Activated CD4-positive, alpha-beta T cell treated with anti-CD3 and anti-CD28 coated beads, Interleukin-2, amount 10 ng/mL, durations not matched to agents 24 days and 14 days (primary cell): ENCODE measurements around the gene TSR3. TPM values are rescaled to one million over a fixed set of nuclear protein-coding genes. Genes with fewer than 3 reads are reported as not detected.

ENCODE experiments used
- DNase-seq: peaks from one replicate; pipeline ENCODE4 v3.0.0; 2022
- H3K27ac Mint-ChIP-seq: one replicate; pipeline ENCODE4 v1.8.0; 2022; ENCODE audit warnings: mild to moderate bottlenecking, mixed read lengths
- H3K27me3 Mint-ChIP-seq: one replicate; pipeline ENCODE4 v1.8.0; 2022; ENCODE audit warnings: mixed read lengths
- H3K36me3 Mint-ChIP-seq: one replicate; pipeline ENCODE4 v1.8.0; 2022; ENCODE audit warnings: low read depth, mild to moderate bottlenecking, mixed read lengths
- H3K4me1 Mint-ChIP-seq: one replicate; pipeline ENCODE4 v1.8.0; 2021; ENCODE audit warnings: mixed read lengths
- H3K4me3 Mint-ChIP-seq: one replicate; pipeline ENCODE4 v1.8.0; 2022; ENCODE audit warnings: mild to moderate bottlenecking, moderate library complexity, mixed read lengths
- H3K9me3 Mint-ChIP-seq: one replicate; pipeline ENCODE4 v1.8.0; 2021; ENCODE audit warnings: mixed read lengths
- intact Hi-C: fragments of 100-400 bp; cut with micrococcal nuclease; formaldehyde crosslinking; loops from one replicate; pipeline ENCODE4 v1.15.1; 2023
- total RNA-seq: library from RNA; stranded (reverse); gene quantifications from 2 replicates; pipeline ENCODE4 v1.2.3, GENCODE V29; 2022

The TSR3 gene
- total RNA-seq, 1 donor from 2014 or later, result 88.2 TPM

DNA sequence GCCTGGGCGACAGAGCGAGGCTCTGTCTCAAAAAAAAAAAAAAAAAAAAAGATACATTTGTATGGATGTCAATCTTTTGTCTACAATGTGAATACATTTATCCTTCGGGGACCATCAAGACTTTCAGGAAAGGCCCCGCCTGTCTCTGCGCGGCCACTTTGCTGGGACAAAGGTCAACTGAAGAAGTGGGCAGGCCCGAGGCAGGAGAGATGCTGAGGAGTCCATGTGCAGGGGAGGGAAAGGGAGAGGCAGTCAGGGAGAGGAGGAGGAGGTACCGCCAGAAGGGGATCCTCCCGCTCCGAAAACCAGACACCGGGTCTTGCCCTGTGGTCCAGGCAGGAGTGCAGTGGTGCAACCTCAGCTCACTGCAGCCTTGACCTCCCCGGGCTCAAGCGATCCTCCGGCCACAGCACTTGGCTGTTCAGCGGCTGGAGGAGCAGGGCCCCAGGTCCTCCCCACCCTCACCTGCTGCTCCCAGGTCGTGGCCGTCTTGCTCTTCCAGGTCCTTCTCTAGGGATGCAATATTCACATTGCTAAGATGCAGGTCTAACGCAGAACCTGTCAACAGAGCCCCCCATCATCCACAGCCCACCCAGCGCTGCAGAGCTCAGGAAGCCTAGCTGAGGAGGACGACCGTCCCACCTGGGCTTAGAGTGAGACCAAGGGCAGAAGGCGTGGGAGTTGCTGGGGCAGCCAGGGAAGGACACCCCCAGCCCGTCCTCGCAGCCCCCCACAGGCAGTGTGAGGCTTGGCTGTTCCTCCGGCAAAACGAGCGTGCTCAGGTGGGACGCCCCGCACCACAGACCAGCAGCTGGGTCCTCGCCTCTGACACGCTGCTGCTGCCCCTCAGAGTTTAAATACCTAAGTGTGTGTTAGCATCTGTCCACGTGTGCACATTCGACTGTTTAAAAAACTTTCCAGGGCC, 19.6 kb upstream of the TSR3 start:
- no peak for DNase-seq
- H3K4me1 Mint-ChIP-seq, result no peaks in the 10 kb centered on the region
- H3K9me3 Mint-ChIP-seq, result no peaks in the 10 kb centered on the region
- no peak overlapping the region for H3K27ac Mint-ChIP-seq
- peaks cover 10% of the 10 kb centered on the region for H3K36me3 Mint-ChIP-seq
- H3K4me3 Mint-ChIP-seq, result no peak overlapping the region
- no peaks in the 10 kb centered on the region for H3K27me3 Mint-ChIP-seq
- intact Hi-C loops, result no loop called here

GRCh38 chr16:1367486-1368174, 16.0 kb upstream of the TSR3 start:
- intact Hi-C loops, result no loop called here
- peaks cover 2% of the 10 kb centered on the region for H3K4me1 Mint-ChIP-seq
- no peaks in the 10 kb centered on the region for H3K9me3 Mint-ChIP-seq
- peaks cover 23% of the 10 kb centered on the region for H3K36me3 Mint-ChIP-seq
- H3K27ac Mint-ChIP-seq, result no peak overlapping the region
- no peak overlapping the region for H3K4me3 Mint-ChIP-seq
- H3K27me3 Mint-ChIP-seq, result no peaks in the 10 kb centered on the region
- no peak for DNase-seq

DNA sequence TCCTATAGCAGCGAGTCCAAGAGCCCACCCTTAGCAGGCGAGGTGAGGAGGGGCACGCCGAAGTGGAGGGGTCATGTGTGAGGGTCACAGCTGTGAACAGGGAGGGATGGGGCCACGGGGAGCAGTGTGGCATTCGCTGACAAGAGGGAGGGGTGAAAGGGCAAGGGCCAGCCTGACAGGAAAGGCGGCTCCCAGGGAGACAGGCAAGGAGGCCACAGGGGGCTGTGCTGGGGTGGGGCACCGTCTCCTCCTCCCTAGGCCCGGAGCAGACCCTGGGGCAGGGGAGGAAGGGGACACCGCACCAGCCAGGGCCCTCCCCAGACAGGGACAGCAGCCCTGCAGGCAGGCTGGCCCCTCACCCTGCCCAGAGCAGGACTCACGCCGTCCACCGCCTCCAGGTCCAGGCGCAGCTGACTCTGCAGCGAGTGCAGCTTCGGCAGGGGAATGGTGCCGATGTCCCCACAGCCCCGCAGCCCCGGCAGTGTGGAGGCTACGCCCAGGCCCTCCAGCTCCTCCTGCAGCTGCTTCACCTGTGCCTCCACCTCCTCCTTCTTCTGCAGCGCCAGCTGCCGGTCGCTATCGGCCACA, 15.1 kb upstream of the TSR3 start:
- Mint-ChIP-seq H3K36me3 (peaks cover 23% of the 10 kb centered on the region), H3K27me3 (no peaks in the 10 kb centered on the region), H3K27ac (no peak overlapping the region), H3K4me3 (no peak overlapping the region), H3K9me3 (no peaks in the 10 kb centered on the region), H3K4me1 (peaks cover 2% of the 10 kb centered on the region)
- intact Hi-C loops, result no loop called here
- no peak for DNase-seq

DNA sequence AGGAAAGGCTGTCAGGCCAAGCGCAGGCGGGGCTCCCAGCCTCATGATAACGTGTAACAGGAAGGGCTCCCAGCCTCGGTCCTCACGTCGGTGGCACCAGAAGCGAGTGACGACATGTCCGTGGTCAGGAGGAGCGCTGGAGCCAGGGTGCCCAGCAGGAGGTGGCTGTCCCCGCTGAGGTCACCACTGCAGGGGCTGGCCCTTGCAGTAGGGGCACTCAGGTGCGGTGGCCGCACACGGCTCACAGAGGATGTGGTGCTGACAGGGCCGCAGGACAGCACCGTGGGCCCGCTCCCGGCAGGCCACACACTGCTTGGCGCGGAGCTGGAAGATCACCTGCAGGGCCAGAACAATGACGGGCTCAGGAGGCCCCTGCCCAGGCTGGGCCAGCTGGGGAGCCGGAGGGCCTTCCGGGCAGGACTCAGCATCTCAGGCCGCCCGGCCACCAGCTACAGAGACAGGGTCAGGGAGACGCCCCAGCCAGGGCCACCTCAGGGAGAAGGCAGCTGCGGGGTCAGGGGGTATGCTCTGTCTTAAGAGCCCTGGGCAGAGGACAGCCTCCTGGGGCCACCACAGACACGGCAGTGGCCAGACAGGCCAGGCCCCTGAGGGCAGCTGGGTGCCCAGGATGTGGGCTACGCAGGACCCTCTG, 14.5 kb upstream of the TSR3 start:
- no peaks in the 10 kb centered on the region for H3K27me3 Mint-ChIP-seq
- H3K4me3 Mint-ChIP-seq, result no peak overlapping the region
- no peaks in the 10 kb centered on the region for H3K9me3 Mint-ChIP-seq
- no peak for DNase-seq
- no peak overlapping the region for H3K27ac Mint-ChIP-seq
- peaks cover 23% of the 10 kb centered on the region for H3K36me3 Mint-ChIP-seq
- peaks cover 2% of the 10 kb centered on the region for H3K4me1 Mint-ChIP-seq
- intact Hi-C loops, result no loop called here

- Mint-ChIP-seq H3K4me3 (no peak overlapping the region), H3K27ac (no peak overlapping the region), H3K9me3 (no peaks in the 10 kb centered on the region), H3K4me1 (peaks cover 2% of the 10 kb centered on the region), H3K27me3 (no peaks in the 10 kb centered on the region), H3K36me3 (peaks cover 19% of the 10 kb centered on the region)
- intact Hi-C loops, result no loop called here
- no peak for DNase-seq
Observed at GRCh38 chr16:1364510-1364909, 12.8 kb upstream of the TSR3 start.

GRCh38 chr16:1363501-1364041, 11.9 kb upstream of the TSR3 start:
- Mint-ChIP-seq H3K9me3 (no peaks in the 10 kb centered on the region), H3K27me3 (no peaks in the 10 kb centered on the region), H3K4me3 (no peak overlapping the region), H3K36me3 (peaks cover 21% of the 10 kb centered on the region), H3K4me1 (peaks cover 2% of the 10 kb centered on the region), H3K27ac (no peak overlapping the region)
- peak; percentile 92 for DNase-seq
- intact Hi-C loops, result no loop called here

DNA sequence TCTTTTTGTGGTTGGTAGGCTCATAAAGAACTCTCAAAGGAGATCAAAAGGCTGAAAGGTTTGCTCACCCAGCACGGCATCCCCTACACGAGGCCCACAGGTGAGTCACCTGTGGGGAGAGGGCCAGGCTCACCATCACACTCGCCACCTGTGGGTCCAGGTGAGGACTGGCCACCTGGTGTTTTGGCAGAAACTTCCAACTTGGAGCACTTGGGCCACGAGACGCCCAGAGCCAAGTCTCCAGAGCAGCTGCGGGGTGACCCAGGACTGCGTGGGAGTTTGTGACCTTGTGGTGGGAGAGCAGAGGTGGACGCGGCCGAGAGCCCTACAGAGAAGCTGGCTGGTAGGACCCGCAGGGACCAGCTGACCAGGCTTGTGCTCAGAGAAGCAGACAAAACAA, 11.1 kb upstream of the TSR3 start:
- no peak overlapping the region for H3K27ac Mint-ChIP-seq
- H3K27me3 Mint-ChIP-seq, result no peaks in the 10 kb centered on the region
- peaks cover 18% of the 10 kb centered on the region for H3K36me3 Mint-ChIP-seq
- intact Hi-C loops, result no loop called here
- DNase-seq, result no peak
- H3K9me3 Mint-ChIP-seq, result no peaks in the 10 kb centered on the region
- H3K4me1 Mint-ChIP-seq, result peaks cover 4% of the 10 kb centered on the region
- no peak overlapping the region for H3K4me3 Mint-ChIP-seq

- Mint-ChIP-seq H3K4me1 (peaks cover 4% of the 10 kb centered on the region), H3K36me3 (peaks cover 18% of the 10 kb centered on the region), H3K9me3 (no peaks in the 10 kb centered on the region), H3K27me3 (no peaks in the 10 kb centered on the region), H3K4me3 (no peak overlapping the region), H3K27ac (no peak overlapping the region)
- intact Hi-C loops, result no loop called here
- DNase-seq, result no peak
Observed at GRCh38 chr16:1361685-1362360, 10.1 kb upstream of the TSR3 start.

- DNase-seq, result no peak
- Mint-ChIP-seq H3K36me3 (peaks cover 6% of the 10 kb centered on the region), H3K4me3 (no peak overlapping the region), H3K4me1 (peaks cover 14% of the 10 kb centered on the region), H3K27me3 (no peaks in the 10 kb centered on the region), H3K27ac (no peak overlapping the region), H3K9me3 (no peaks in the 10 kb centered on the region)
- intact Hi-C loops, result no loop called here
Observed at GRCh38 chr16:1357906-1358566, 6.4 kb upstream of the TSR3 start.

DNA sequence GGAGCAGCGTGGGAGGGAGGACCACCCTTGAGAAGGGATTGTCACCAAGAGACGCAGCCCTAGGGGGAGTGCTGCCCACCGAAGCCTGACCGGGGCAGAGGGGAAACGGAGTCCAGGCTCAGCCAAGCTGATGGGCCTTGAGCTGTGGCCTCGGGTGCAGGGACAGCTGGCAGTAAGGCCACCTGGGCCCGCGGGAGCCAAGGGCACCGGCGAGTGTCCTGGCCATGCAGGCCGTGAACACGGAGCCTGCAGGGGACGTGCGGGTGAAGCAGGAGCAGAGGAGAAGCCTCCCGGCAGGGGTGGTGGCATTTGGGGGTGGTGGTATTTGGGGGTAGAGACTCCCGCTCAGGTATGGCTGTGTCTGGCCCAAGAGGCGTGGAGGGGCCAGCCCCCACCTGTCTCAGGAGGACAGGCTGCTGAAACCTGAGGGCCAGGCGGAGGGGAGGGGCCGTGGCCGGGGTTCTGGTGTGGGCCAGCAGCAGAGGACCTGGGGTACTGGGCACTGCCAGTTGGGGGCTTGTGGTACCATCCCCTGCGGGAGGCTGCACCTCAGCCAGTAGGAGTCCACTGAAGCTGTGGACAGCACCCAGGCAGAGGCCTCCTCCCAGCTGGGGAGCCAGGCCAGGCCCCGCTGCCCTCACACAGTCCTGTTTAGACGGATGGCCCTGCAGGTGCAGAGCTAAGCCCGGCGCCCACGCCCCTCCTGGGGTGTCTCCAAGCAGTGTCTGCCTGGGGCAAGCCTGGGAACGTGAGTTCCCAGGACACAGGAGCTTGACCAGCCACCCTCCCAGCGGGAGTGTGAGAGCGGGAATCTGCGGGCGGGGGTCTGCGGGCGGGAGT, 4.6 kb upstream of the TSR3 start:
- no peaks in the 10 kb centered on the region for H3K27me3 Mint-ChIP-seq
- H3K4me3 Mint-ChIP-seq, result no peak overlapping the region
- H3K4me1 Mint-ChIP-seq, result peaks cover 21% of the 10 kb centered on the region
- no peak for DNase-seq
- H3K27ac Mint-ChIP-seq, result no peak overlapping the region
- H3K9me3 Mint-ChIP-seq, result no peaks in the 10 kb centered on the region
- peaks cover 4% of the 10 kb centered on the region for H3K36me3 Mint-ChIP-seq
- intact Hi-C loops, result no loop called here

- intact Hi-C loops, result no loop called here
- Mint-ChIP-seq H3K27me3 (no peaks in the 10 kb centered on the region), H3K36me3 (peaks cover 6% of the 10 kb centered on the region), H3K4me1 (peaks cover 22% of the 10 kb centered on the region), H3K27ac (no peak overlapping the region), H3K9me3 (no peaks in the 10 kb centered on the region), H3K4me3 (no peak overlapping the region)
- no peak for DNase-seq
Observed at GRCh38 chr16:1355591-1355990, 3.9 kb upstream of the TSR3 start.

DNA sequence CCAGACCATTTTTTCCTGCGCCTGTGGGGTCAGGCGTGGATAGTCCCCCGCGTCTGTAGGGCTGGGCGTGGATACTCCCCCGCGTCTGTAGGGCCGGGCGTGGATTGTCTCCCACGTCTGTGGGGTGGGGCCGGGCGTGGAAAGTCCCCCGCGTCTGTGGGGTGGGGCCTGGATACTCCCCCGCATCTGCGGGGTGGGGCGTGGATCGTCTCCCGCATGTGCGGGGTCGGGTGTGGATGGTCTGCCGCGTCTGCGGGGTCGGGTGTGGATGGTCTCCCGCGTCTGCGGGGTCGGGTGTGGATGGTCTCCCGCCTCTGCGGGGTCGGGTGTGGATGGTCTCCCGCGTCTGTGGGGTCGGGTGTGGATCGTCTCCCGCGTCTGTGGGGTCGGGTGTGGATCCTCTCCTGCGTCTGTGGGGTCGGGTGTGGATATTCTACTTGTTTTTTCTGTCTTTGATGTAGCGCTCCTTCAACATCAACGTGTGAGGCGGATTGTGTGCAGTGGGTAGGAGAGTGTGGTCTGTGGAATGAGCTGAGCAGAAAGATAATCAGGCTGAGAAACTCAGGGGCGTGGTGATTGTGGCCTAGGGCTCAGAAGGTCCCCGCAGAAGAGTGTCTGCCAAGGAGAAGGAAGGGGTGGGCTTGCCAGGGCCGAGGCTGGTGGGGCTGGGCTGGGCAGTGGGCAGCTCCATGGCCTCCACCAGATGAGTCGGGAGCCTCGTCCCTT, 3.3 kb upstream of the TSR3 start:
- no peak overlapping the region for H3K4me3 Mint-ChIP-seq
- no peaks in the 10 kb centered on the region for H3K27me3 Mint-ChIP-seq
- no peak for DNase-seq
- H3K27ac Mint-ChIP-seq, result no peak overlapping the region
- H3K36me3 Mint-ChIP-seq, result peaks cover 8% of the 10 kb centered on the region
- no peaks in the 10 kb centered on the region for H3K9me3 Mint-ChIP-seq
- H3K4me1 Mint-ChIP-seq, result peaks cover 28% of the 10 kb centered on the region
- intact Hi-C loops, result loop anchor here (5.0 kb wide), 1 partner anchor 67 kb away; the partner anchor contains the start of gene UQCC4
